Hematopoietic multipotent progenitor cell treated with erythropoietin and hydrocortisone succinate and interleukin-3 and kit ligand, for 4 days (in vitro differentiated cells): Measurements from ENCODE around the gene MIGA2.
"Not testable (repeated sequence)": the region's sequence is repeated elsewhere in the genome, so short reads cannot be mapped to it uniquely, and the experiment has no call there.

Experiments used
- DNase-seq: peaks from one replicate; pipeline ENCODE4 v3.0.0-alpha.2; 2015

MIGA2 gene, protein sequence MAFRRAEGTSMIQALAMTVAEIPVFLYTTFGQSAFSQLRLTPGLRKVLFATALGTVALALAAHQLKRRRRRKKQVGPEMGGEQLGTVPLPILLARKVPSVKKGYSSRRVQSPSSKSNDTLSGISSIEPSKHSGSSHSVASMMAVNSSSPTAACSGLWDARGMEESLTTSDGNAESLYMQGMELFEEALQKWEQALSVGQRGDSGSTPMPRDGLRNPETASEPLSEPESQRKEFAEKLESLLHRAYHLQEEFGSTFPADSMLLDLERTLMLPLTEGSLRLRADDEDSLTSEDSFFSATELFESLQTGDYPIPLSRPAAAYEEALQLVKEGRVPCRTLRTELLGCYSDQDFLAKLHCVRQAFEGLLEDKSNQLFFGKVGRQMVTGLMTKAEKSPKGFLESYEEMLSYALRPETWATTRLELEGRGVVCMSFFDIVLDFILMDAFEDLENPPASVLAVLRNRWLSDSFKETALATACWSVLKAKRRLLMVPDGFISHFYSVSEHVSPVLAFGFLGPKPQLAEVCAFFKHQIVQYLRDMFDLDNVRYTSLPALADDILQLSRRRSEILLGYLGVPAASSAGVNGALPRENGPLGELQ

DNA sequence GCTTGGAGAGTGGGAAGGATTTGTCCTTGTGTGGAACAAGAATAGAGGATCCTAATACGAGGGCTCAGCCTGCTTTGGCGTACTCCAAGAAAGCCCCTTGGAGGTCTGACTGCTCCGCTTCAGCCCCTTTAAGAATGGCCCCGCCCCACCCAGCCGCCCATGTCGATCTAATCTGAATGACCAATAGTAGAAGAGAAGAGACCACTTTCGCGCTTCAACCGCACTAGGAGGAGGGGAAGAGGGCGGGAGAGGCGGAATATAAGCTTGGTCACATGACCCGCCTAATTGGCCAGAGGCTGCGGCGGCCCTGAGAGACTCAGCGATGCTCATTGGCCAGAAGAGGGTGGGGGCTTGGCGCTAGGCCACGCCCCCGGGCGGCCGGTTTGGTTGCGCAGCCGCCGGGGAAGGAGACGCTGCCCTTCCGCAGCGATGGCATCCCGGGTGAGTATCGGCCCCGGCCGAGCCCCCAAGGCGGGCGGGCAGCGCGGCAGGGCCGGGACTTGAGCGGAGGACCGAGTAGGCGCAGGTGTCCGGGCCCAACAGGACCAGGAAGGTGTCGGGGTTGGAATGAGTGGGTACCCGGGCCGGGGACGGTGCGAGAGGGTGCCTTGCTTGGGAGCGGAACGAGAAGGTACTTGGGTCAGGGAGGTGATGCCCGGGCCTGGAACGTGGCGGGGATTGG is at the start of gene MIGA2:
Gene MIGA2 (plus strand): TSS at position 386 of the 682 bp plus-strand sequence. CDS start 3,969 bp downstream, outside the sequence.
- peak; percentile 100 for DNase-seq

DNA sequence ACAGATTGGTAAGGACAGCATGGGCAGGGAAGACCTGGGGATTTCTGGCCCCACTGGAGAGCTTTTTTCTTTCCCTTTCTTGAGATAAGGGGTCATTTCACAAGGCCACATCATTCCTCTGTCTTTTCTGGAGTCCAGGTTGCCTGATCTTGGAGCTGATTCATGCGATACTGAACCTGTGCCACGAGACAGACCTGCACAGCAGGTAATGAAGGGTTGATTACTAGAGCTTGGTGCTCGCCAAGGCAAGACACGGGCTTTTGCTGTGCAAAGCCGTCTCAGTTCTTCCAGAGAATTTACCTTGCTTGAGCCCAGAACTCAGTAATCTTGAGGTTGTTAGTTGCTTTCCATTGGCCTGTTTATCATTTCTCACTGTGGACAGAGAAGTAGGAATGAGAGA is 49.8 kb upstream of the MIGA2 start:
- no peak for DNase-seq

DNA sequence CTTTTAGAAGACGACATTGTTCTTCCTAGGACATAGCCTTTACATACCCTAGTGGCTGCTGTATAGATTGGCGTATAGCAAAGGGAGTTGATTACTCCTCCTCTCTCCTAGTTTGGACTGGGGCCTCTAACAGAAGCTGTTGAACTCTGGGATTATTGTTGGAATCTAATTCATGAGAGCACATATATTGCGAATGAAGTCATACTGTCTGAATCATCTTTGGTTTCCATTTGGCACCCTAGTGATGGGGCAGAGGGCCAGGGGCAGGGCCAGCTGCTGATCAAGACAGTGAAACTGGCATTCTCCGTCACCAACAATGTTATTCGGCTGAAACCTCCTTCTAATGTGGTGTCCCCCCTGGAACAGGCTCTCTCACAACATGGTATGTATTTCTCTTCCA is 48.6 kb upstream of the MIGA2 start:
- no peak for DNase-seq

DNA sequence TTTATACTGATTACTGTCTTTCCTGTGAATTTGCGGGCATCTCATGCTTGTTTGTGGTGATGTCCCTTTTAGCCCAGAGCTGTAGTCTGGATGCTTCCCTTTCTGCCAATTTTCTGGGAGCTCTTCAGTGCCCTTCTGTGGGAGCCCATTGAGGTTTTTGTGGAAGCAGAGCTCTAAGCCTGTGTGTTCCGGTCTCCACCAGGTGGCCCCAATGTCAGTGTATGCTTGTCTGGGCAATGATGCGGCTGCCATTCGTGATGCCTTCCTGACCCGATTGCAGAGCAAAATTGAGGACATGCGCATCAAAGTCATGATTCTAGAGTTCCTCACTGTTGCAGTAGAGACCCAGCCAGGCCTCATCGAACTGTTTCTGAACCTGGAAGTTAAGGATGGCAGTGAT is 43.4 kb upstream of the MIGA2 start:
- peak; percentile 41 for DNase-seq

DNA sequence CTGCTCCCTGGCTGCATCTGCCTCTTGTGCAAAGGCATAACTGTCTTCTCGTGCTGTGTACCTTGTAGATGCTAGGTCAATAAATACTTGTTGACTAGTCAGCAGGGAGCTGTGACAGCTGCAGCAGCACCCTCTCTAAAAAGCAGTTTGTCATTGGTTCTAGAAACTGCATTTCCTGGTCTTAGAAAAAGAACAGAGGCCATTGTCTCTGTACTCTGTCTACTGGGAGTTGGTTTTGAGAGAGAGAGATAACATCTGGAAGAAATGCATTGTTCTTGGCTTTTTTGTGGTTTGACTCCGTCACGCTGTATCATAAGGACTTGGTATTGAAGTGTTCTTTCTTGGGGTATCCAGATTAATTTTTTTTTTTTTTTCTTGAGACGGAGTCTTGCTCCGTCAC is 40.6 kb upstream of the MIGA2 start:
- DNase-seq, result no peak

DNA sequence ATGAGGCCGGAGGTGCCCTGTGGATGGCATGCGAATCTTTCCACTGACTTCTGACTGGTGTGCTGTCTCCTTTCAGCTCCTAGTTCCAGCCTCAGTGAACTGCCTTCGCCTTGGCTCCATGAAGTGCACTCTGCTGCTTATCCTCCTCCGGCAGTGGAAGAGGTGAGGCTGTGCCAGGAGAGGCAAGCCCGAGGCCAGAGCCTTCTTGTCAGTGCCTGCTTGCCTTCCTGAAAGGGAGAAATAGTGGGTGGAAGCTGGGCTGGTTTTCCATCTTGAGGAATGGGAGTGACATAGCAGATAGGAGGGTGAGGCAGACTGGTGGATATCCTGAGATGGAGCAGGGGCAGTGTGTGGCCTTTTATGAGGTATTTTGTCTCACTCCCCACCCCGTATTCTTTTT is 38.0 kb upstream of the MIGA2 start:
- DNase-seq, result no peak

DNA sequence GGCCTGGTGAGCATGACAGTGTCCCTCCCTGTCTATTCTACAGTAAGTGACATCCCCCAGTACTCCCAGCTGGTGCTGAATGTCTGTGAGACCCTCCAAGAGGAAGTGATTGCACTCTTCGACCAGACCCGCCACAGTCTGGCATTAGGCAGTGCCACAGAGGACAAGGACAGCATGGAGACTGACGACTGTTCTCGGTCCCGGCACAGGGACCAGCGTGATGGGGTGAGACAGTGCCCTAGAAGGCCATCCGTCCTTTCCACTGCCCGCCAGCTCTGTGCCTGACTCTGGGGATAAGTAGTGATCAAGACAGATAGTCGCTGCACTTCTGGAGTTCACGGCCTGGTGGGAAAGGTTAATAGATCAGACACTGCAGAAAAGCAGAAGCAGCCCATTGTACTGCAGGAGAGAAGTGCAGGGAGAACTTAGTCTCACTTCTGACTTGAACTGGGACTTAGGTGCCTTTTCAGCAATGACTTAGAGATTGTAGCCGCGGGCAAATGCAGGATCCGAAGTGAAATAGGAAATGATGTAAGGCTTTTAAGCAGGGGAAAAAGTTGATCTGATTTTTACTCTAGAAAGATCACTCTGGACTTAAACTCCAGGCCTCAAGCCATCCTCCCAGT is 36.7 kb upstream of the MIGA2 start:
- no peak for DNase-seq

DNA sequence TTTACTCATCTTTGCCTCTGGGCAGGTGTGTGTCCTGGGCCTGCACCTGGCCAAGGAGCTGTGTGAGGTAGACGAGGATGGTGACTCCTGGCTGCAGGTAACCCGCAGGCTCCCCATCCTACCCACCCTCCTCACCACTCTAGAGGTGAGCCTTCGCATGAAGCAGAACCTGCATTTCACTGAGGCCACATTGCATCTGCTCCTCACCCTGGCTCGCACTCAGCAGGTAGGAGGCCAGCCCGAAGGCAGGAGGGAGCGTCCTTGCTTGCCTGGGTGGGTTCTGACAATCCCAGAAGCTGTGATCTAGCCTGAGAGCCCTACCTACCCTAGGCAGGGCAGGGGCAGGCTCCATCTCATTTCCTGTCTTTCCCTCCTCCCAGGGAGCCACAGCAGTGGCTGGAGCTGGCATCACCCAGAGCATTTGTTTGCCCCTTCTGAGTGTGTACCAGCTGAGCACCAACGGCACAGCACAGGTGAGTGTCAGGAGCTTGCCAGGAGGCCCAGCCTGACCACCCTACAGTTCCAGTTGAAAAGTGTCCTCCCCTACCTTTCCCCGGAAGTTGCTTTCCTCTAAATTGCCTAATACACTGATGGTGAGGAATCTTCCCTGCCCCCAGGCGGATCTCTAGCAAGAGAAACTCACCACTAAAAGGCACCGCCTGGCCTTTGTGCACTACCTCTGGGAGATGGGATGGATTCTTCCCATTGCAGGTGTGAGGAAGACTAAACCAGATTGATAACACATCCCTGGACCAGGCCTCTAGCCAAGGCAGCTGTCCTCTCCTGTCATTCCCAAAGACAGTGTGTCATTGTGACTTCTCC is 34.7 kb upstream of the MIGA2 start:
- DNase-seq, result no peak

DNA sequence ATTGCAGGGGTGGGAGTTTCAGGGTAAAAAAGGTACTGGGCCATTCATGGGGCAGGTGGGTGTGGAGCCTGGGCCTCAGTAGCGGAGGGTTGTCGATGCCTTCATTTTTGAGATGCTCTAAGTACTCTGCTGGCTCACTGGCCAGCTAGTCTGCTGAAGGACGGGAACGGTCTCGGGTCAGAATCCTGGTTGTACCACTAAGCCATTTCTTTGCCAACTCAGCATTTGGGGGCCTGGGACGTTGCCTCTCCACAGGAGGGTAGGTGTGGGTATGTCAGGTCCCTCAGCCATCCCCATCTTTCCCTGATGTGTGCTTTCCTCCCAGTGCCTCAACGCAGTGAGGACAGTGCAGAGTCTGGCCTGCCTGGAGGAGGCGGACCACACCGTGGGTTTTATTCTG is 33.4 kb upstream of the MIGA2 start:
- no peak for DNase-seq

DNA sequence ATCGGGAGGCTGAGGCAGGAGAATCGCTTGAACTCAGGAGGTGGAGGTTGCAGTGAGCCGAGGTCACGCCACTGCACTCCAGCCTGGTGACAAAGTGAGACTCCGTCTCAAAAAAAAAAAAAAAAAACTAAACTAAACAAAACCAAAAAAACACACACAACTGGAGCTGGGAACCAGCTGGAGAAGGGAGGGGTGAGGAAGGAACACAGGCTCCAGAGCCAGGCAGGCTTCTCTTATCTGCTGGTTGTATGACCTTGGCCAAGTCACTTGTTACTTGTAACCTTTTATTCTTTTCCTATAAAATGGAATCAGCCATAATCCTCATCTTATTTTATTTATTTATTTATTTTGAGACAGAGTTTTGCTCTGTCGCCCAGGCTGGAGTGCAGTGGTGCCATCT is 32.3 kb upstream of the MIGA2 start:
- not testable (repeated sequence) for DNase-seq

DNA sequence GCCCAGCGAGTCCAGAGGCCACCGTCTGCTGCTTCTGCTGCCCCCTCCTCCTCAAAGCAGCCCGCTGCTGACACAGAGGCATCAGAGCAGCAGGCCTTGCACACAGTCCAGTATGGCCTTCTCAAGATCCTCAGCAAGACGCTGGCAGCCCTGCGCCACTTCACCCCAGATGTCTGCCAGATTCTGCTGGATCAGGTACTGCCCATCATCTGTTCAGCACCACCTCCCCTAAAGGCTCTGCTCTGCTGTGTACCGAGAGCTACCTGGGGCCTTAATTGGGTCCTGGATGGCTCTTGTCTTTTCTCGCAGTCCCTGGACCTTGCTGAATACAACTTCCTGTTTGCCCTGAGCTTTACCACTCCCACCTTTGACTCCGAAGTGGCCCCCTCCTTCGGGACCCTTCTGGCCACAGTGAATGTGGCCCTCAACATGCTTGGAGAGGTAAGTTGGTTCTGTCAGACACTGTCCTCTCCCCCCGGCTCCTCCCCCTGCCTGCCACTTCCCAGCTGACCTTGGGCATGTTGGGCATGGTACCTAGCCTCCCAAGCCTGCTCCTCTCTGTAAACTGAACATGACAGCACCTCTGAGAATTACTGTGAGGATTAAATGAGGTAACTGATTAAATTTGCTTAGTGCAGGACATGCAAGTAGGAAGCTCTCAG is 31.0 kb upstream of the MIGA2 start:
- DNase-seq, result no peak

DNA sequence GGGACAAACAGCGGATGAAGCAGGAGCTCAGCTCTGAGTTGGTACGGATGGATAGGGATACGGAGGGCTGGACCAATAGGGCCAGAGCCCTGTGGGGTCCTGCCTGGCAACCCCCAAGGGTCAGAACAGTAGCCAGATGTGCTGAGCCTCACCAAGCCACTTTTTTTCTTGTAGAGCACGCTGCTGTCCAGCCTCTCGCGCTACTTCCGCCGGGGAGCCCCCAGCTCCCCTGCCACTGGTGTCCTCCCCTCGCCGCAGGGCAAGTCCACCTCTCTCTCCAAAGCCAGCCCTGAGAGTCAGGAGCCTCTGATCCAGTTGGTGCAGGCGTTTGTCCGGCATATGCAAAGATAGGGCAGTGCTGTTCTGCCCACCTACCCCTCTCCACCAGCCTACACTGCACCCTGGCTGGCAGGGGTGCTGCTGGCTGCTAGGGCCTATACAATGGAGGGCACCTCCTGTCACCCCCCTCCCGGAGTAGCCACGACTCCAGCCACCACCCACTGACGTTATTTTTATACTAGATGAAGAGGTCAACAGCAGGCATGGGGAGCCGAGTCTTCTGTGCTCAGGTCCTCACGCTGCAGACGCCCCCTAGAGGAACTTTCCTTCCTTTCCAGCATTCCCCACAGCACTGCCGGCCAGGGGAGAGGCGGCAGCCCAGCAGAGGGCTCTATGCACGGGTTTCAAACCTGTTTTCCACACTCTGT is 29.9 kb upstream of the MIGA2 start:
- DNase-seq, result peak; percentile 92

DNA sequence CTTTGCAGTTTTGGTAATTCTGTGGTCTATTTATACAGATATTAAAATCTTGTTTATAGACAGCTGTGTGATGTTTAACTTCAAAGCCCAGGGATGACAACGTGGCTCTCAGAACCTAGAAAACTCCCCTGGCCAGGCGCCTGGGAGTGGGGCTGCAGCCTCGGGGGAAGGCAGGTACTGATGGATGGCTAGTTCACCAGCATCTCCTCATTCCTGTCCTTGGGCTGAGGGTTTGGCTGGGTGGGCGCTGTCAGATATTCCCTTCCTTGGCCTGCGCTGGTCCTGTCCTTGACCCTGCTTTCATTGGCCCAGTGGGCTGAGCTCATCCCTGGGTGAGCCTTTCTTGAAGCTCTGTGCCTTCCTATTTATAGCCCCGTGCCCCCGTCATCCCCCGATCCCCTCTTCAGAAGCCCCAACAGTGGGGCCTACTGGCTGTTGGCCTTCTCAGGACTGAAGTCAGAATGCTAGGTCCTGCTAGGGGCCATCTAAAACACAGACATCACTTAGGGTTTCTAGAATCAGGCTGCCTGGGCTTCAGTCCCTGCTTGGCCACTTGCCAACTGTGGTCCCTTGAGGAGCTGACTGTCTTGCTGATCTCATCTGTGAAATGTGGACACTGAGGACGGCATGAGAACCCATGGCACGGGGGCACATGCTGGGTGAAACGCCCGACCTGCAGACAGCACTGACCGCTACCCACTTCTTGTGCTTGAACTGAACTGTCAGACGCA is 29.2 kb upstream of the MIGA2 start:
- no peak for DNase-seq

DNA sequence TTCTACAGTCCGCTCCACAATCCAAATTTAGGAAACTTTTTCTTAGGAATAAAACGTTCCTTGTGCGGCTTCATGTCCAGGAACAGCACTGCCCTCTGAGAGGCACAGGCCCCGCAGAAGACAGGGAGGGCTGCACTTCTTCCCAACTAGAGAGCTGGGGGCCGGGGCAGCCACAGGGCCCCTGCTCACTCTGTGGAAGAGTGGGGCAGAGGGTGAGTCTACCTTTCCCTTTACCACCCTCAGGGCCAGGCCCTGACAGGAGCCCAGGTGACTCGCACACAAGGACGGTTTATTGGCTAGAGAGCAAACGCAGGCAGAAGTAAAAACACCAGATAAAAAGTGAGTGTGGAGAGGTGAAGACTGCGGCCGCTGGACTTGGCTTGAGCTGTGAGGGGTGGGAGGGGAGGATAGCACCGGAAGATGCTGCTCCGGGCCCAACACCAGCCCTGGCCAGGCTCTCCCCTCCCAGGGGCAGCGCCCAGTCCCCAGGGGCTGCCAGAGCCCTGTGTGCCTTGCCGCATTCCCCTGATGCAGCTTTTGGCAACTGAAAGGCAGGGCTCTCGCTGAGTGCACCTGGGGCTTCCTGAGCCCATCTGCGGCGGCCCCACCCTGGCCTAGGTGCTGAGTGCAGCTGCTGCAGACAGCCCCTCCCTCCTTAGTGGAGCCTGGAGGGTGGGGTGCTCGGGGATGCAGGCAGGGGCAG is 28.5 kb upstream of the MIGA2 start:
- DNase-seq, result no peak

DNA sequence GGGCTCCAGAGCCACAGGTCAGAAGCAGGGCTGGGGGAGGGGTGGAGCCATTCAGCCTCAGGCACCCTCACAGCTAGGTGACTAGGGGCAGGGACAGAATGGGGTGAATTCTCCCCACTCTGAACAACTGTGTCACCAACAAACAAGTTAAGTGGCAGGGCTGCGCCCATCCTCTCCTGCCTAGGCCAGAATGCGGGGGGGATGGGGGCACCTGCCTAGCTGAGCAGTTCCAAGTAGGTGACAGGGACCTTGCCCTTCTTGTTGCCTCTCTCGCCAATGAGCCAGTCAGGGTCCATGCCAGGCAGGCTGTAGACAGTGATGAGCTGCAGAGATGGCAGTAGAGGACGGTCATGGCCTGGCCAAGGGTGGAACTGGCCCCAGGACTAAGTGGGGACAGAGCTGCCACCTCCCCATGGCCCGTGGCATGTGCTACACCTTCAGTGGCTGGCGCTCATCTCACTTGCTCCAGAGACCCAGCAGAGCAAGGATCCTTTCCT is 27.9 kb upstream of the MIGA2 start:
- no peak for DNase-seq

DNA sequence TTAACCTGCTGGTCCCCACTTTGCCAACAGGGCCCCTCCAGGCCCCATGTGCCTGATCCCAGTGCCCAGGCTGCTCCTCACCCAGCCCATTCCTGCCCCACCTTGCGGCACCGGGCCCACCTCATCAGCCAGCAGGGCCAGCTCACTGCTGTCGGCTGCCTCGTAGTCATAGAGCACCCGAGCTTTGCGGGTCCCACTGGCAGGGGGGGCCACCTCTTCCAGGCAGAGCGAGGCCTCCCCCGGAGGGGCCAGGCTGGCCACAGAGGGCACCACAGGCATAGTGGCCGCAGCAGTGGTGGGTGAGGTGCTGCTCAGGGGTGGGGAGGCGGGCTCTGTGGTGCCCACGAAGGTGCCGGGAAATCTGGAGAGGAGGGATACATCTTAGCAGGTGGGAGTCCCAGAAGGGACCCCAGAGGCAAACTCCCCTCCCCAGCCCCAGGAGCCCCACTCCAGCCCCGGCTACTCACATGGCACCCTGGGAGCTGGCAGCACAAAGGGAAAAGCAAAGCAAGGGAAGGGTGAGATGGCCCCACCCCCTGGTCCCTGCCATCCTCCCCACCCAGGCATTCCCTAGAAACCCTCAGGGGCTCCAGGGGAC is 27.3 kb upstream of the MIGA2 start:
- DNase-seq, result no peak

DNA sequence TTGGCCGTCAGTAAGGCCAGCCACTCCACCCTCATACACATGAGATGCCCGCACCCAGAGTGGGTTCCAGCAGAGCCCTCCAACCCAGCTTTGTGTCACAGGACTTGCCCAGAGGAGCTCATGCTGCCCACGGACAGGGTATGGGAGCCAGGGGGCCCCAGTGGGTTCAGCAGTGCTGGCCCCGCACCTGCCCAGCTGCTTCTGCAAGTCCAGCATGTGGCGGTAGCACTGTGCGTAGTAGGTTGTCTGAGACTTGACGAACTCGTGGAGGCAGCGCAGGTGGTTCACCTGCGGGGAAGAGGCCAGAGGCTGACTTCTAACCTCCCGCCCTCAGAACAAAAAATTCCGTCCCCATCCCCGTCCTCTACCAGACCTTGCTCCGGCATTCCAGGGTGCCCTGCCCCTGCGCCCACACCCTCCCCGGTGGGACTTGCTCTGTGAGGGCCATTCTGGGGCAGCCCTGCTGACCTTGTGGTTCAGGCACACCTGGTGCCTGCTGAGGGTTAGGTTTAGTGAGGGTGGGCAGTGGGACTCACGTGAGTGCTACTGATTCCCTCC is 26.8 kb upstream of the MIGA2 start:
- DNase-seq, result no peak

DNA sequence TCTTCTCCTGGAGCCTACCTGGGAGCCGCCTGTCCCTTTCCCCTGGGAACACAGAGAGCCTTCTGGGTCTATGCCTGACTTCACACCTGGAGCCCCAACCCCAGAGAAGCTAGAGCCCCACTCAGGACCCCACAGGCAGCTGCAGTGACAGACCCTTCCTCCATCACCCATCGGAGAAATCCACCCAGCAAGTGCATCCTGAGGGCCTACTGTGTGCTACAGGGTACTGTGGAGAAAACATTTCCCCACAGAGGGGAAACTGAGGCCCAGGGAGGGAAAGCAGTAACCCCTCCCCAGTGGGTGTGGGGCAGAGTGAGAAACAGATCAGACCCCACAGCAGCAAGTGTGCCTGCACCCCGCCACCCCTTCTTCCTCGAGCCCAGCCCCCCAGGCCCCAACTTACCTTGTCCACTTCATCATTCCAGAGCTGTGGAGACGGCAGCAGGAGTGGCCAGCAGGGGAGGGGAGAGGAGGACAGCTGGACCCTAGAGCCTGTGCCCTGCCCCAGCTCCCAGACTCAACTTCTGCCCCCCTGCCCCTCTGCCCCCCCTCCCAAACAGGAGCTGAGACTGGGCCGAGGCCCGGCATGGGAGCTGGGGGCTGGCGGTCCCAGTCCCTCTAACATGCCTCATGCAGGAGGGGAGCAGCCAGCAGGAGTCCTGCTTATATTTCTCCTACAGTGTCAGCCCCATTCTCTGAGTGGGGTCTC is 26.0 kb upstream of the MIGA2 start:
- no peak for DNase-seq
